Activated CD8-positive, alpha-beta memory T cell treated with anti-CD3 and anti-CD28 coated beads for 24 hours (primary cell): ENCODE data around the gene DOK4.
"Not testable (repeated sequence)": the region's sequence is repeated elsewhere in the genome, so short reads cannot be mapped to it uniquely, and the experiment has no call there.

Source experiments
- DNase-seq: peaks from one replicate; pipeline ENCODE4 v3.0.0-alpha.2; 2020

DOK4 gene

GRCh38 chr16:57500578-57501111 lies 14.4 kb upstream of the DOK4 start:
- DNase-seq, result no peak

GRCh38 chr16:57499941-57500340 lies 13.6 kb upstream of the DOK4 start:
- DNase-seq, result not testable (repeated sequence)

GRCh38 chr16:57498031-57498430 lies 11.7 kb upstream of the DOK4 start:
- no peak for DNase-seq

- DNase-seq, result no peak
Measured at GRCh38 chr16:57497121-57497520, 10.8 kb upstream of the DOK4 start.

GRCh38 chr16:57493767-57494166 lies 7.5 kb upstream of the DOK4 start:
- DNase-seq, result no peak

GRCh38 chr16:57489229-57489628 lies 2.9 kb upstream of the DOK4 start:
- DNase-seq, result no peak

- DNase-seq, result no peak
Measured at GRCh38 chr16:57486858-57487834, 853 bp upstream of the DOK4 start.

GRCh38 chr16:57485091-57485915 lies 990 bp downstream of the DOK4 start:
- DNase-seq, result no peak

GRCh38 chr16:57484515-57485005 lies 1.7 kb downstream of the DOK4 start:
- no peak for DNase-seq

GRCh38 chr16:57483725-57484514 lies 2.4 kb downstream of the DOK4 start:
- DNase-seq, result no peak

GRCh38 chr16:57482845-57483545 lies 3.3 kb downstream of the DOK4 start:
- DNase-seq, result no peak

- DNase-seq, result no peak
Measured at GRCh38 chr16:57481421-57481820, 4.9 kb downstream of the DOK4 start.

- no peak for DNase-seq
Measured at GRCh38 chr16:57480754-57481230, 5.5 kb downstream of the DOK4 start.

- DNase-seq, result no peak
Measured at GRCh38 chr16:57479976-57480753, 6.1 kb downstream of the DOK4 start.

- no peak for DNase-seq
Measured at GRCh38 chr16:57479205-57479975, 6.9 kb downstream of the DOK4 start.

- DNase-seq, result no peak
Measured at GRCh38 chr16:57478396-57479204, 7.7 kb downstream of the DOK4 start.

GRCh38 chr16:57477531-57478202 lies 8.6 kb downstream of the DOK4 start:
- DNase-seq, result no peak
